Nephron progenitor cell (in vitro differentiated cells): ENCODE data around the gene MED14.
"Not testable (repeated sequence)": the region's sequence is repeated elsewhere in the genome, so short reads cannot be mapped to it uniquely, and the experiment has no call there.

Experiments
- DNase-seq: peaks from one replicate; pipeline ENCODE4 v3.0.0; 2021
- H3K27ac Mint-ChIP-seq: 2 replicates; pipeline ENCODE4 v1.8.0; 2021; ENCODE audit warnings: mild to moderate bottlenecking, moderate library complexity, mixed read lengths
- H3K27me3 Mint-ChIP-seq: 2 replicates; pipeline ENCODE4 v1.8.0; 2021; ENCODE audit warnings: mild to moderate bottlenecking, low read depth, mixed read lengths; ENCODE audit not compliant: poor library complexity
- H3K36me3 Mint-ChIP-seq: 2 replicates; pipeline ENCODE4 v1.8.0; 2021; ENCODE audit warnings: low read depth, mixed read lengths
- H3K4me1 Mint-ChIP-seq: 2 replicates; pipeline ENCODE4 v1.8.0; 2021; ENCODE audit warnings: mixed read lengths
- H3K4me3 Mint-ChIP-seq: 2 replicates; pipeline ENCODE4 v1.8.0; 2021; ENCODE audit warnings: mild to moderate bottlenecking, moderate library complexity, mixed read lengths
- H3K9me3 Mint-ChIP-seq: 2 replicates; pipeline ENCODE4 v1.8.0; 2021; ENCODE audit warnings: mild to moderate bottlenecking, moderate library complexity, mixed read lengths
- TF ChIP-seq, protein P1 (sequence below): fragments of 200-600 bp; sonication (generic); IDR thresholded peaks from 2 replicates; pipeline ENCODE4 v1.5.0; 2021; ENCODE audit warnings: antibody characterized with exemption

The MED14 gene

DNA sequence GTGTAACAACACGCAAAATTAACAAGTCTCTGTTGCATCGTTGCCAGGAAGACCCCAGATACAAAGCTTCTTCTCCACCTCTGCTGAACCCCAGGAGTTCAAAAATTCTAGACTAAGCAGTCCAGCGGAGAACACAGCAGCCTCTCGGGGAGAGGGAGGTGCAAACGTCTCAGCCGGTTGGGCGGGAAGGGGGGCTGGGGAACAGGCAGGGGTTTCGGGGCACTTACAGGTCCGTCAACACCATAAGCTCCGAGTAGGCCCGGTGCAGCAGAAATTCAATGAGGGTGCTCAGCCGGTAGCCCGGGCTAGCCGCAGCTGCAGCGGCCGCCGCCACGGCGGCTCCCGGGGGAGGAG, 394 bp downstream of the MED14 start:
- Mint-ChIP-seq H3K4me1 (peaks cover 44% of the 10 kb centered on the region), H3K27ac (peak overlapping the region; percentile 74), H3K36me3 (no peaks in the 10 kb centered on the region), H3K4me3 (peak overlapping the region; percentile 89), H3K27me3 (no peaks in the 10 kb centered on the region), H3K9me3 (peaks cover 26% of the 10 kb centered on the region)
- no peak for DNase-seq
- TF ChIP-seq, protein P1, sequence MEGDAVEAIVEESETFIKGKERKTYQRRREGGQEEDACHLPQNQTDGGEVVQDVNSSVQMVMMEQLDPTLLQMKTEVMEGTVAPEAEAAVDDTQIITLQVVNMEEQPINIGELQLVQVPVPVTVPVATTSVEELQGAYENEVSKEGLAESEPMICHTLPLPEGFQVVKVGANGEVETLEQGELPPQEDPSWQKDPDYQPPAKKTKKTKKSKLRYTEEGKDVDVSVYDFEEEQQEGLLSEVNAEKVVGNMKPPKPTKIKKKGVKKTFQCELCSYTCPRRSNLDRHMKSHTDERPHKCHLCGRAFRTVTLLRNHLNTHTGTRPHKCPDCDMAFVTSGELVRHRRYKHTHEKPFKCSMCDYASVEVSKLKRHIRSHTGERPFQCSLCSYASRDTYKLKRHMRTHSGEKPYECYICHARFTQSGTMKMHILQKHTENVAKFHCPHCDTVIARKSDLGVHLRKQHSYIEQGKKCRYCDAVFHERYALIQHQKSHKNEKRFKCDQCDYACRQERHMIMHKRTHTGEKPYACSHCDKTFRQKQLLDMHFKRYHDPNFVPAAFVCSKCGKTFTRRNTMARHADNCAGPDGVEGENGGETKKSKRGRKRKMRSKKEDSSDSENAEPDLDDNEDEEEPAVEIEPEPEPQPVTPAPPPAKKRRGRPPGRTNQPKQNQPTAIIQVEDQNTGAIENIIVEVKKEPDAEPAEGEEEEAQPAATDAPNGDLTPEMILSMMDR: no peak

DNA sequence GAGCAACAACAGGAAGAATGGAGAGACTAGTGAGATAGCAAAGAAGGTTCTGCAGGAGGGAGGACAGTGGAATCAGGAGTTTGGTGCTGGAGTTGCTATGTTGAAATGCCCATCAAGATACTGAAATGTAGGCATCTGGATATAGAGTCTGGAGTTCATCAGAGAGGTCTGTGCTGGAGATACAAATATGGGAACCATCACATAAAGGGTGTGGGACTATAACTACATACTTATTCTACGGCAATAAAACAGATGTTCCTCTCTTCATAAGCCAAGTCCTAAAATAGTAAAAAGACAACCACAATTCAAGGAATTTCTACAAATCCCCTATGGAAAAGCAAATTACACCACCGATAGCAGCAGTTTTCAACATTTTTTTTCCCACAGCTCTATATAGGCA, 1.6 kb downstream of the MED14 start:
- peaks cover 26% of the 10 kb centered on the region for H3K9me3 Mint-ChIP-seq
- no peaks in the 10 kb centered on the region for H3K36me3 Mint-ChIP-seq
- DNase-seq: no peak
- no peak overlapping the region for H3K27ac Mint-ChIP-seq
- TF ChIP-seq, protein P1: no peak
- H3K4me3 Mint-ChIP-seq: peak overlapping the region; percentile 89
- peaks cover 38% of the 10 kb centered on the region for H3K4me1 Mint-ChIP-seq
- no peaks in the 10 kb centered on the region for H3K27me3 Mint-ChIP-seq

DNA sequence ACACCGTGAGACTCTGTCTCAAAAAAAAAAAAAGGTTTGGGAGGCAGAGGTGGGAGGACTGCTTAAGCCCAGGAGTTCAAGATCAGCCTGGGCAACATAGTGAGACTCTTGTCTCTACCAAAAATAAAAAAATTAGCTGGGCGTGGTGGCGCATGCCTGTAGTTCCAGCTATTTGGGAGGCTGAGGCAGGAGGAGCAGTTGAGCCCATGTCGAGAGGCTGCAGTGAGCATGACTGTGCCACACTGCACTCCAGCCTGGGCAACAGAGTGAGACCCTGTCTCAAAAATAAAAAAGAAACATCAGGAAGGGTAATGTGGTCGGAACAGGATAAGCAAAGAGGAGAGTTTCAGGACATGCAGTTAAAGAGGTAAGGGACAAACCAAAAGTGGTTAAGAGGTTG, 2.8 kb downstream of the MED14 start:
- H3K36me3 Mint-ChIP-seq, DNase-seq, H3K27me3 Mint-ChIP-seq, H3K27ac Mint-ChIP-seq: not testable (repeated sequence)
- Mint-ChIP-seq H3K4me3 (peak overlapping the region; percentile 18), H3K9me3 (peaks cover 23% of the 10 kb centered on the region), H3K4me1 (peaks cover 37% of the 10 kb centered on the region)

DNA sequence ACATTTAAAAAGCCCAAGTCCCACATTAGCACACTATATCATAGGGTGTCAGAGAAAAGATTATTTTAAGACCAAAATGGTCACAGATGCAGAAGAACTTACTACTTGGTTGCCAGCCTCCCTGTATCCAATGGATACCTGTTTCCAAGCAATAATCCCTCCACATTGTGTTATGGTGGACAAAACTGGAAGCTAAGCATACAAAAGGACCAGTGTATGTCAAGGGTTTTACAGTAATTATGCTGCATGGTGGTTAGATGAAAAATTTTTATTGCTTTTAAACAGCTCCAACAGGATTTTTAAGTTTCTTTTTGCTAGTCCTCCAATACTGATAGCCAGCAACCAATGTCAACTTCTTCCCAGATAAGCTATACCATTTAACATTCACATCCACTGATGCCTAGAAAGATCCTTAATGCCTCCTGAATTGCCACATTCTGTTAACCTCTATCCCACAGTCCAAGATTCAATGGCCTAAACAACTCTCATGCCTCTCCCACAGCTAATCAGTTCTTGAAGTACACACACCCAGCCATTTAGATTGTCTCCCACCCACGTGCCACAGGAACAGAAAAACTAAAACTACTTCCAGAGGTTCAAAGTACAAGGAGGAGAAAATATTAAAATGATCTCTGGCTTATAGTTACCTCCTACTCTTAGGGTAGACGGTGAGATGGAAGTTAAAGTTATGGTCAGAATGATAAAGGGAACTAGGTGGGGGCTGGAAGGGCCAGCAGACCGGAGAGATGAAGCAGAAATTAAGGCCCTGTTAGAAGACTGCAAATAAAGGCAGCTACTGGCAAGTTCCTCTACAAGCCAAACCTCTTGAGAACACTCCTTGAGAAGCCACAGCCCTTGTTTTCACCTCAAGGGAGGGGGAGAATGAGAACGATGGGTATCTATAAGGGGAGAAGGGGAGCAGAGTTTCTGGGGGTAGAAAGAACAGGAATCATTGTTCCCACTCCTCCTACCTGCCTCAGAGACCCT, 5.5 kb downstream of the MED14 start:
- Mint-ChIP-seq H3K4me1 (peaks cover 32% of the 10 kb centered on the region), H3K27ac (peak overlapping the region; percentile 8), H3K9me3 (peaks cover 19% of the 10 kb centered on the region), H3K4me3 (no peak overlapping the region), H3K36me3 (peaks cover 6% of the 10 kb centered on the region), H3K27me3 (no peaks in the 10 kb centered on the region)
- no peak for DNase-seq
- TF ChIP-seq, protein P1: no peak

DNA sequence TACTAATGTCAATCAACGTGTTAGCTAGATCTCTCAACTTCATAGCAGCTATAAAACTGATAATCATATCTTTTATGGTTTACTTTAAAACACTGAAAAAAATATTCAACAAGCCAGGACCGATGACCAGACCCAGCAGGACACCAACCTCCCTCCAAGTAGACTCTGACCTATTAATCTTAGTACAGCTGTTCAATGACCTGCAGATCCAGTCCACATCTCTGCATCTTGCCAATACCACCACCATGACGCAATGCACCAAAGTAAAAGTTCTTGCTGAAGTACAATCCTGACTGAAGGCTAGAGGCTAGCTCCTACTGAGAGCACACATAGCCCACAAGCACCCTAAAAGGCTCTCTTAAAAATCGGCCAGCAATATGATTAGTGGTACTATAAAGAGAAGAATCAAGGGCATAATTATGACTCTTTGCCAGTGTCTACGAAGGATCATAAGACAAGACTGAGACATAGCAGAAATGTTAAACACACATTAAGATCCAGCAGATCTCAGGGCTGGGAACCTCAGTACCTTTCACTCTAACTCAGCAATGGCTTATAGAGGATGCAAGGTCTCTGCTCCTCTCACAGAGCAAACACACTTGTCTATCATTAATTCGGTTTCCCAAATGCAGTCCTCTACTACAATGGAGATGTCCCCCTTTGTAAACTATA, 7.6 kb downstream of the MED14 start:
- peaks cover 11% of the 10 kb centered on the region for H3K9me3 Mint-ChIP-seq
- DNase-seq: no peak

DNA sequence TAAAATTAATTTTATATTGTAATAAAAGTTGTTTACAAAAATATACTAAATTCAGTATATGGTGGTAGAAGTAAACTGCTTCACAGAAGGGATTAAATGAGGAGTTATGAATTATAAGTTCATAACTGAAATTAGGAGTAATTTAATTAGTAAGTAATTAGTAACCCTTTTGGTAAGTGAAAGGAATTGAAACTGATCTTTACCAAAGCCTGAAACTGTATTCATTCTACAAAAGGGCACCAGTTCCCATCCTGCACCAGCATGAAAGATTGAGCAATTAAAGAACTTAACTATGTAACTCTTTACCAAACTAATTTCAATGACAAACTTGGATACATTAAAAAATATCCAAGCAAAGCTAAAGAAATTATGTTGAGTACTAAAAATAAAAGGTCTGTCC, 8.2 kb downstream of the MED14 start:
- H3K27ac Mint-ChIP-seq: no peak overlapping the region
- TF ChIP-seq, protein P1: no peak
- H3K9me3 Mint-ChIP-seq: peaks cover 13% of the 10 kb centered on the region
- no peak overlapping the region for H3K4me3 Mint-ChIP-seq
- H3K4me1 Mint-ChIP-seq: peaks cover 13% of the 10 kb centered on the region
- H3K36me3 Mint-ChIP-seq: peaks cover 29% of the 10 kb centered on the region
- no peak for DNase-seq
- H3K27me3 Mint-ChIP-seq: no peaks in the 10 kb centered on the region

More for the DNA sequence above, 7.6 kb downstream of the MED14 start:
- H3K4me1 Mint-ChIP-seq: peaks cover 16% of the 10 kb centered on the region
- no peaks in the 10 kb centered on the region for H3K27me3 Mint-ChIP-seq
- TF ChIP-seq, protein P1: no peak
- H3K4me3 Mint-ChIP-seq: no peak overlapping the region
- peaks cover 22% of the 10 kb centered on the region for H3K36me3 Mint-ChIP-seq
- no peak overlapping the region for H3K27ac Mint-ChIP-seq
